ENCODE results near the gene RPL9.
"Not testable (repeated sequence)": the region's sequence is repeated elsewhere in the genome, so short reads cannot be mapped to it uniquely, and the experiment has no call there.

The RPL9 gene

DNA sequence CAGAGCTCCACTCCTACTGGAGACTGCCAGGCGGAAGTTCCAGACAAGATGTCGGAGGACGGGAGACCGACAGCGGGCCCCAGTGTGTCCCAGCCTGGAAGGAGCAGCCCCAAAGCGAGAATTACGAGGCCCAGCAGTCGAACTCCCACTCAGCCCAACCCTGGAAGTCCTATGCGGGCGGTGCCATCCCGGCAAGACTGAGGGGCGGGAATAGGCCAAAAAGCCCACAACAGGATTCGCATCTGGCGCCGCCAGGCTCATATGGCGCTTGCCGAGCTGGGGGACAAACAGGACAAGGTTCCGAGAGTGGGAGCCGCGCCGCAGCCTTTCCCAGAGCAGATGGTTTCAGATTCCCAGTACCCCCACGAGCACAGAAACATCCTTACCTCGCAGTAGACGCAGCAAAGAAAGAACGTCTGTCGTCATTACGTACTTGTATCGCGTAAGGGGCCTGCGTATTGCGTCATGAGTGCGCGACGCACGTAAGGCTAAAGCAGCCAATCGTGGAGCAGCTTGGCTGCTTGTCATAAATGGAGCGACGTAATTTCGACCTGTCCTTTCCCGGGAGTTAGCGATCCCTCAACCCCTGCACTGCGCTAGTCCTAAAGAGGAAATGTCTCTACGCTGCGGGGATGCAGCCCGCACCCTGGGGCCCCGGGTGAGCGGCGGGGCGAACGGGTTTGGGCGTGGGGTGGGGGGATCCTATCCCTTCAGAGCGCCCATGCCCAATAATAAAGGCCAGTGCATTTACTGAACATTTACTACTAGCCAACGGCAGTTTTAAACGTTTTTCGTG lies at the start of gene RPL9, which contains the start of gene LIAS:
RPL9 (minus strand) TSS at position 418 of the 796 bp plus-strand sequence. CDS start 483 bp downstream, outside the sequence.
LIAS (plus strand) TSS at position 552 of the 796 bp plus-strand sequence; CDS start at position 614, 62 bp downstream.
- H3K9me3 ChIP-seq (ENCODE audit: control insufficient read depth, low read depth, low read length), result no peaks in the 10 kb centered on the region
- peak within 1 kb of the TSS; percentile 98 for H3K9ac ChIP-seq (ENCODE audit: low read length)
- peak within 1 kb of the TSS; percentile 90 for H3K4me3 ChIP-seq (ENCODE audit: low read length)
- H3K27ac ChIP-seq (ENCODE audit: low read length), result peak within 1 kb of the TSS; percentile 95
- H3K27me3 ChIP-seq (ENCODE audit: control insufficient read depth, insufficient read depth, low read length), result no peaks in the 10 kb centered on the region
- H3K36me3 ChIP-seq (ENCODE audit: control insufficient read depth, low read depth, low read length), result peaks cover 56% of the 10 kb centered on the region
- peaks cover 10% of the 10 kb centered on the region for H3K4me1 ChIP-seq (ENCODE audit: control insufficient read depth, low read depth, low read length)

DNA sequence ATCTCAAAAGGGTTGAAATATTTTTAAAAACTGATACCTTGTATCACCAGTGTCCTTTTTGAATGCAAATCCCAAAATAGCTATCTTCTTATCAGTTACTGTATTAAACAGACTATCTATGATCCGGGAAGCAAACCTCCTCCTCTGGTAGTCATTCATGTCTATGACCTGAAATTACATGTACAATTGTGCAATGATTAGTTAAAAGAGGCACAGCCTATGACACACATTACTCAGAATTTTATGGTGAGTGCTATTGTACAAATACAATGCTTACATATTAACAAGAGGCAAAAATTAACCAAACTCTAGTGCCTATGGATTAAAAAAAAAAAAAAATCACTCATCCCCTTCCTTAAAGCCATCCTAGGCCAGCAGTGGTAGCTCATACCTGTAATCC lies 46.9 kb upstream of the RPL9 start:
- H3K27ac ChIP-seq (ENCODE audit: low read length), result no peak overlapping the region
- no peaks in the 10 kb centered on the region for H3K4me1 ChIP-seq (ENCODE audit: control insufficient read depth, low read depth, low read length)
- no peaks in the 10 kb centered on the region for H3K9me3 ChIP-seq (ENCODE audit: control insufficient read depth, low read depth, low read length)
- H3K27me3 ChIP-seq (ENCODE audit: control insufficient read depth, insufficient read depth, low read length), result no peaks in the 10 kb centered on the region
- H3K9ac ChIP-seq (ENCODE audit: low read length), result no peak overlapping the region
- H3K36me3 ChIP-seq (ENCODE audit: control insufficient read depth, low read depth, low read length), result peaks cover 86% of the 10 kb centered on the region
- H3K4me3 ChIP-seq (ENCODE audit: low read length), result no peak overlapping the region

DNA sequence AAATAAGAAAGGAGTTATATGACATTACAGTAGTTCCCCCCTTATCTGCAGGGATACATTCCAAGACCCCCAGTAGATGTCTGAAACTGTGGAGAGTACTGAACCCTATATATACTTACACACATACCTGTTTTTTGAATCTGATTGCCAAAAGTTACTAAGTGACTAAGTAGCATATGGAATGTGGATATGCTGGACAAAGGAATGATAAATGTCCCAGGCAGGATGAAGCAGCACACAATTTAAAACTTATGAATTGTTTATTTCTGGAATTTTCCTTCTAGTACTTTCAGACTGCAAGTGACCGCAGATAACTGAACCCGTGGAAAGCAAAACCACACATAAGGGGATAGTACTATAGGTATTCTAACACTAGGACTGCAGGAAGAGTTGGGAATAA lies 45.8 kb upstream of the RPL9 start:
- no peaks in the 10 kb centered on the region for H3K9me3 ChIP-seq (ENCODE audit: control insufficient read depth, low read depth, low read length)
- H3K9ac ChIP-seq (ENCODE audit: low read length), result no peak overlapping the region
- H3K4me1 ChIP-seq (ENCODE audit: control insufficient read depth, low read depth, low read length), result no peaks in the 10 kb centered on the region

DNA sequence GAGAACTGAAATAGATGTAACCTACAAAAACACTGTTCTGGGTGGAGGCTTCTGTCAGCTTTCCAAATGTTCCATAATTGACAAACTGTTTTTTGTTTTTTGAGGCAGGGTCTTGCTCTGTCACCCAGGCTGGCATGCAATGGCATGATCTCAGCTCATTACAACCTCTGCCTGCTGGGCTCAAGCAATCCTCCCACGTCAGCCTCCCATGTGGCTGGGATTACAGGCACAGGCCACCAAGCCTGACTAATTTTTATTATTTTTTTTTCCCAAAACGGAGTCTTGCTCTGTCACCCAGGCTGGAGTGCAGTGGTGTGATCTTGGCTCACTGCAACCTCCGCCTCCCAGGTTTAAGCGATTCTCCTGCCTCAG lies 43.9 kb upstream of the RPL9 start:
- not testable (repeated sequence) for H3K27me3 ChIP-seq (ENCODE audit: control insufficient read depth, insufficient read depth, low read length); H3K9ac ChIP-seq (ENCODE audit: low read length); H3K4me3 ChIP-seq (ENCODE audit: low read length); H3K4me1 ChIP-seq (ENCODE audit: control insufficient read depth, low read depth, low read length); H3K27ac ChIP-seq (ENCODE audit: low read length); H3K9me3 ChIP-seq (ENCODE audit: control insufficient read depth, low read depth, low read length)
- peaks cover 63% of the 10 kb centered on the region for H3K36me3 ChIP-seq (ENCODE audit: control insufficient read depth, low read depth, low read length)

More for the DNA sequence above, 45.8 kb upstream of the RPL9 start:
- Histone ChIP-seq H3K4me3 (ENCODE audit: low read length) (no peak overlapping the region), H3K27me3 (ENCODE audit: control insufficient read depth, insufficient read depth, low read length) (no peaks in the 10 kb centered on the region), H3K36me3 (ENCODE audit: control insufficient read depth, low read depth, low read length) (peaks cover 77% of the 10 kb centered on the region), H3K27ac (ENCODE audit: low read length) (no peak overlapping the region)

DNA sequence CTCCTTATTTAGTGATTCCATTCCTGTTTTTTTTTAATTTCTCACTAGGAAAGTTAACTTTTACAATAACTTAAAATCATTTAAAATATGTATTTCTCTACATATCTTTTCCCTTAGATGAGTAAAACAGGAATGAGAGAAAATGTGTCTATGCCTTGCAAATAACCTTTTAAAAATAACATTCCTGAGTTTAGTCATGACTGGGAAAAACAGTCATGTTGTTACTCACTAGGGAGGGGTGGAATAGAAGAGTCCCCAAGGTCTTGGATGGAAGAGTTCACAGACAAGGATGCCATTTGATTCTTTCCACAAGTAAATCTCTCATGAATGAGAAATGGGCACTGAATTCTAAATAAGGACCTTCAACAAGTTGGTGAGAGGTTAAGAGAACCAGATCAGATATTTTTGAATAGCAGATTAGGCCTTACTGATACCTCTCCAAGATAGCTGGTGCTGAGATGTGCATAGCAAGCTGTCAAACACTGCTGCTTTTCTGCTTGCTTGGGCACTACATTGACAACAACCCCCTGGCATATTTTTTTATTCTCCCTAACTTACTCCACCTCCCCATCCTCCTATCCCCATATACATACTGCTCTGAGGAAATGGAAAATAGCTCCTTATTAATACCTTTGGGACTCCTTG lies 43.4 kb upstream of the RPL9 start:
- Histone ChIP-seq H3K9ac (ENCODE audit: low read length) (no peak overlapping the region), H3K9me3 (ENCODE audit: control insufficient read depth, low read depth, low read length) (no peaks in the 10 kb centered on the region), H3K27me3 (ENCODE audit: control insufficient read depth, insufficient read depth, low read length) (no peaks in the 10 kb centered on the region), H3K4me1 (ENCODE audit: control insufficient read depth, low read depth, low read length) (no peaks in the 10 kb centered on the region), H3K4me3 (ENCODE audit: low read length) (no peak overlapping the region), H3K36me3 (ENCODE audit: control insufficient read depth, low read depth, low read length) (peaks cover 58% of the 10 kb centered on the region), H3K27ac (ENCODE audit: low read length) (no peak overlapping the region)

DNA sequence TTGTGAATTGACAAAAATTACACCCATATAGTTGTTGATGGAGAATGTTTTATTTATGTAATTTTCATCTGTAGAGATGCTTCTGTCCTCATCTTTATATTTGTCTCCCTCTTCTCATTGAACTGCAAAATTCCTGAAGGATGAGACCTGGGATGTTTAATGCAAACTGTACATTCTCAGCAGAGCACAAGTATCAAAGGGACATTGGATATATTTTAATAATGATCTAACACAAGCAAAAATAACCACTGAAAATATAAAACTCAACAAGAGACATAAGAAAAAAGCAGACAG lies 40.0 kb upstream of the RPL9 start:
- Histone ChIP-seq H3K36me3 (ENCODE audit: control insufficient read depth, low read depth, low read length) (peaks cover 24% of the 10 kb centered on the region), H3K27me3 (ENCODE audit: control insufficient read depth, insufficient read depth, low read length) (no peaks in the 10 kb centered on the region), H3K4me3 (ENCODE audit: low read length) (no peak overlapping the region), H3K4me1 (ENCODE audit: control insufficient read depth, low read depth, low read length) (no peaks in the 10 kb centered on the region), H3K9me3 (ENCODE audit: control insufficient read depth, low read depth, low read length) (no peaks in the 10 kb centered on the region), H3K9ac (ENCODE audit: low read length) (no peak overlapping the region), H3K27ac (ENCODE audit: low read length) (no peak overlapping the region)

DNA sequence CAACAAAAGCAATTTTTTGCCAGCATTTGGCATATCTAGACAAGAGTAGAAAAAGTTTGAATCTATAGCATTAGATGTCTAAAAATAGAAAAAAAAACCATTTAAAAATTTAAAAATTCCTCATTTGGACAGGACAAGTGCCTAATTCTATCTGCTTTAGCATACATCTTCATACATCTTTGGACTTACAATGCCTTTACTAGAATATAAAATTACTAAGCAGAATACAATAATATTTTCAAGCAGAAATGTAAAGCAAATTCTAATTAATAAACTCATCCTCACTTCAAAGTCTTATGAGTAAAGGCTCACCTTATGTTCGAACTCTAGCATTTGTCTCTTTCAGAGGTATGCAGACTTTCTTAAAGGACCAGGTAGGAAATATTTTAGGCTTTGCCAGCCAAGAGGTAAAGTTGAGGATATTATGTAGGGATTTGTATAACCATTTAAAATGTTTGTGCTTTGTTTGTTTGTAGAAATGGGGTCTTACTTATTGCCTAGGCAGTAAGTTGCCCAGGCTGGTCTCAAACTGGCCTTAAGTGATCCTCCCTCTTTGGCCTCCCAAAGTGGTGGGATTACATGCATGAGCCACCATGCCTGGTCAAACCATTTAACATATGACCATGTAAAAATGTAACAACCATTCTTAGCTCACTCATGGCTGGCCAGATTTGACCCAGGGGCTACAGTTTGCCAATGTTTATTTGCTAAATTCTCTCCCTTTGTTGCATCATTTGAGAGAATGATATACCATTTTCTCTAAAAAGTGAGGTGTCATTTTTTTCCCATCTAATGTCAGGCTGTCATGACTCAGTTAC lies 39.4 kb upstream of the RPL9 start:
- Histone ChIP-seq H3K9ac (ENCODE audit: low read length) (no peak overlapping the region), H3K36me3 (ENCODE audit: control insufficient read depth, low read depth, low read length) (peaks cover 18% of the 10 kb centered on the region), H3K27me3 (ENCODE audit: control insufficient read depth, insufficient read depth, low read length) (no peaks in the 10 kb centered on the region), H3K9me3 (ENCODE audit: control insufficient read depth, low read depth, low read length) (no peaks in the 10 kb centered on the region), H3K27ac (ENCODE audit: low read length) (no peak overlapping the region), H3K4me1 (ENCODE audit: control insufficient read depth, low read depth, low read length) (no peaks in the 10 kb centered on the region), H3K4me3 (ENCODE audit: low read length) (no peak overlapping the region)

DNA sequence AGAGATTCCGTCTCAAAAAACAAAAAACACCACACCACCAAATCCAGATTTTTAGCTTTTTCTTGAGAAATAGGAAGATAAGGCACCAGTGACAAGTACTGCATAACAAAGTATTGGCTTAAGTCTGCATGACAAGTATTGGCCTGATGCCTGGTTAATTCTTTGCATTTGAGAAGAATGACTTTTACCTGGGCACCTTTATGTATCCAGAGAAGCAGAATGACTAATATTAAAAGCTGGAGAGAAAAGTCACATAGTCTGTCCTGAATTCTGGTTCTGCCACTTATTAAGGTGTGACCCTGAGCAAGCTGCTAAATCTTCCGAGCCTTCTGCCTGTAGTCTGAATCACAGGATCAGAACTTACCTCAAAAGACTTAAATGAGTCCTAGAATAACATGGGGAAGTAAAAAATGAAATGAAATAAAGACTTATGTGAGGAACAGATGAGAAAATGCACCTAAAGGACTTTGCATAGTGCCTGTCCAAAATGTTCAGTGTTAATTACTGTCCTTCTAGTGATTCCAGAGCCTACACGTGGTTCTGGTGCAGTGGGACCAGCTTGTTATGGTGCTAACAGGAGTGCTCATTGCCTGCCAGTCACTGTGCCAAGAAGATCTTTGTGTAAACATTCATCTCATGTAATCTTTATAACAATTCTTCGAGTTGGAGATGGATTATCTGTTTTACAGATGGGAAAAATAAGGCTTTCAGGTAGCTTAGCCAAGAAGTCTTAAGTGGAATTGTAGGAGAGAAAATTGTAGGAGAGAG lies 36.9 kb upstream of the RPL9 start:
- no peak overlapping the region for H3K27ac ChIP-seq (ENCODE audit: low read length)

DNA sequence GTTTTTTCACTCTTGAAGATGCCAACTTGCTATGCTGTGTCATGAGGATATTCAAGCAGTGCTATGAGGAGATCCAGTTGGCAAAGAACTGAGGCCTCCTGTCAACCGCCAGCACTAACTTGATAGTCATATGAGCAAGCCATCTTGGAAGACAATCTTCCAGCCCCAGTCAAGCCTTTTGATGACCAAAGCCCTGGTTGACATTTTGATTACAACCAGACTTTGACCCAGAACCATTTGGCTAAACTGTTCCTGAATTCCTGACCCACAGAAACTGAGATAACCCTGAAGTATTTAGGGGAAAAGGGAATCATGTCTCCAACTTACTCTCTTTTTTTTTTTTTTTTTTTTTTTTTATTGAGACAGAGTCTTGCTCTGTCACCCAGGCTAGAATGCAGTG lies 35.6 kb upstream of the RPL9 start:
- H3K9ac ChIP-seq (ENCODE audit: low read length), result no peak overlapping the region
- H3K9me3 ChIP-seq (ENCODE audit: control insufficient read depth, low read depth, low read length), result no peaks in the 10 kb centered on the region
- peaks cover 3% of the 10 kb centered on the region for H3K36me3 ChIP-seq (ENCODE audit: control insufficient read depth, low read depth, low read length)
- no peaks in the 10 kb centered on the region for H3K4me1 ChIP-seq (ENCODE audit: control insufficient read depth, low read depth, low read length)
- H3K27me3 ChIP-seq (ENCODE audit: control insufficient read depth, insufficient read depth, low read length), result no peaks in the 10 kb centered on the region
- H3K27ac ChIP-seq (ENCODE audit: low read length), result no peak overlapping the region
- H3K4me3 ChIP-seq (ENCODE audit: low read length), result no peak overlapping the region

More for the DNA sequence above, 36.9 kb upstream of the RPL9 start:
- H3K9me3 ChIP-seq (ENCODE audit: control insufficient read depth, low read depth, low read length), result no peaks in the 10 kb centered on the region
- peaks cover 6% of the 10 kb centered on the region for H3K36me3 ChIP-seq (ENCODE audit: control insufficient read depth, low read depth, low read length)
- H3K9ac ChIP-seq (ENCODE audit: low read length), result no peak overlapping the region
- H3K4me3 ChIP-seq (ENCODE audit: low read length), result no peak overlapping the region
- H3K27me3 ChIP-seq (ENCODE audit: control insufficient read depth, insufficient read depth, low read length), result no peaks in the 10 kb centered on the region
- H3K4me1 ChIP-seq (ENCODE audit: control insufficient read depth, low read depth, low read length), result no peaks in the 10 kb centered on the region

DNA sequence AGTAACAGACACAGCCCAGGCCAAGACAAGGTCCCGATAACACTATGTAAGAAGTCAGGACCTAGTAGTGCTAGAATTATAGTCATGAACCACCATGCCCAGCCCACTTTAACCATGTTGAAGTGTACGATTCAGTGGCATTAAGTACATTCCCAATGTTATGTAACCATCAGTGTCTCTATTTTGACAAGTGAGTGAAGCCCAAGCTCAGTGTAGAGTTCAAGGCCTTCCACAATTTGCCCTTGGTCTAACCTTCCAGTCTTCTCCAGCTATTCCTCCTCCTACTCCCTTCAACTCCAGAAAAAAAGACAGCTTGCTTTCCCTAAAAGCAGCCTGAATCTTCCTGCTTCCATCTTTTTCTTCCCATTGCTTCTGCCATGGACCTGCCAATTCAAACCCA lies 31.6 kb upstream of the RPL9 start:
- no peak overlapping the region for H3K27ac ChIP-seq (ENCODE audit: low read length)
- no peaks in the 10 kb centered on the region for H3K9me3 ChIP-seq (ENCODE audit: control insufficient read depth, low read depth, low read length)
- H3K4me3 ChIP-seq (ENCODE audit: low read length), result no peak overlapping the region

DNA sequence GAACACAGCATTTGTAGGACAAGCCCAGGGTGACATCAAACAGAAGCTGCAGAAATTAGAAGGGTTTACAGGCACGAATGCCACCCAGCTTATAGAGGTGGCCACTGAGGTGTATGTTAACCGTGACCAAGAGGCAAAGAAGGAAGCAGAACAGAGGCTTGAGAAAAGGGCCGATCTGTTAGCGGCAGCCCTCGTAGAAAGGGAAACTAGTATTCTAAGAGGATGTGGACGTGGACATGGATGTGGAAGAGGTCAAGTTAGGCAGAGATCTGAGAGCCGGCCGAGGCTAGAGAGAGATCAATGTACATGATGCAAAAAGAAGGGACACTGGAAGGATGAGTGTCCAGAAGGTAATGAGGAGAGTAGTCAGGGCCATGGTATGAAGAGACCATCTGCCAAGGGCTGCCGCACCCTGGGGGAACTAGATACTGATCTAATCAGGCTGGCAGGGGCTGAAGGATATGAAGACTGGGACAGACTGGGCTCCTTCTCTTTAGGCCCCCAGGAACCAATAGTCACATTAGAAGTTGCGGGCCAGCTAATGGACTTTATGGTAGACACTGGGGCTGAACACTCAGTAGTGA lies 27.6 kb upstream of the RPL9 start:
- H3K36me3 ChIP-seq (ENCODE audit: control insufficient read depth, low read depth, low read length), result no peaks in the 10 kb centered on the region
- no peak overlapping the region for H3K9ac ChIP-seq (ENCODE audit: low read length)
- no peaks in the 10 kb centered on the region for H3K9me3 ChIP-seq (ENCODE audit: control insufficient read depth, low read depth, low read length)
- no peaks in the 10 kb centered on the region for H3K27me3 ChIP-seq (ENCODE audit: control insufficient read depth, insufficient read depth, low read length)
- H3K27ac ChIP-seq (ENCODE audit: low read length), result no peak overlapping the region
- H3K4me3 ChIP-seq (ENCODE audit: low read length), result no peak overlapping the region
- no peaks in the 10 kb centered on the region for H3K4me1 ChIP-seq (ENCODE audit: control insufficient read depth, low read depth, low read length)

More for the DNA sequence above, 31.6 kb upstream of the RPL9 start:
- Histone ChIP-seq H3K27me3 (ENCODE audit: control insufficient read depth, insufficient read depth, low read length) (no peaks in the 10 kb centered on the region), H3K9ac (ENCODE audit: low read length) (no peak overlapping the region), H3K4me1 (ENCODE audit: control insufficient read depth, low read depth, low read length) (no peaks in the 10 kb centered on the region), H3K36me3 (ENCODE audit: control insufficient read depth, low read depth, low read length) (no peaks in the 10 kb centered on the region)

Data from iPS-18a (cell line).